Gastroesophageal sphincter (tissue), 4 donors: ENCODE measurements around the gene OS9. TPM values are rescaled to one million over a fixed set of nuclear protein-coding genes. Genes with fewer than 3 reads are reported as not detected.
"Not testable (repeated sequence)": the region's sequence is repeated elsewhere in the genome, so short reads cannot be mapped to it uniquely, and the experiment has no call there.

Experiments
- ATAC-seq: fragments of 150-250 bp; one replicate; pipeline ENCODE4 v1.9.1; 2016; ENCODE audit warnings: mild to moderate bottlenecking, moderate library complexity
- H3K27ac ChIP-seq, 4 donors: fragments of 200-600 bp; sonication (generic) in 3 of 4; 1 replicate in 3 of 4; 2 replicates in 1 of 4; pipeline ENCODE4 v1.5.1; 2016 to 2019
- H3K27me3 ChIP-seq: fragments of 200-600 bp; sonication (generic); one replicate; pipeline ENCODE4 v1.5.1; 2019
- H3K36me3 ChIP-seq, 2 donors: fragments of 200-600 bp; sonication (generic); one replicate each; pipeline ENCODE4 v1.5.1; 2019; ENCODE audit warnings: control low read depth in 1 of 2
- H3K4me1 ChIP-seq, 3 donors: fragments of 200-600 bp; sonication (generic); 1 replicate in 2 of 3; 2 replicates in 1 of 3; pipeline ENCODE4 v1.5.1; 2016 to 2019; ENCODE audit warnings: control low read depth in 2 of 3
- H3K4me3 ChIP-seq, 2 donors: fragments of 200-600 bp; sonication (generic); one replicate each; pipeline ENCODE4 v1.5.1; 2019; ENCODE audit warnings: mild to moderate bottlenecking in 1 of 2, moderate library complexity in 1 of 2
- H3K9me3 ChIP-seq, 3 donors: fragments of 200-600 bp; sonication (generic); one replicate each; pipeline ENCODE4 v1.5.1; 2017 to 2019; ENCODE audit warnings: control low read depth in 2 of 3
- CTCF ChIP-seq, 4 experiments: fragments of 200-600 bp in 2 of 4; fragments of 450-650 bp in 2 of 4; sonication (generic) in 1 of 4; IDR thresholded peaks; one replicate each; pipeline ENCODE4 v1.5.1; 2017 to 2019; ENCODE audit warnings: antibody characterized with exemption in 4 of 4, mild to moderate bottlenecking in 2 of 4, moderate library complexity in 2 of 4
- EP300 ChIP-seq: sonication (generic); formaldehyde crosslinking; IDR thresholded peaks from one replicate; pipeline ENCODE4 v1.6.1; 2017; ENCODE audit warnings: antibody characterized with exemption, mild to moderate bottlenecking
- POLR2A ChIP-seq, 2 donors: fragments of 450-650 bp; IDR thresholded peaks; one replicate each; pipeline ENCODE4 v1.6.1; 2017; ENCODE audit warnings: antibody characterized with exemption in 2 of 2, mild to moderate bottlenecking in 2 of 2, moderate library complexity in 1 of 2
- POLR2AphosphoS5 ChIP-seq: sonication (generic); formaldehyde crosslinking; IDR thresholded peaks from one replicate; pipeline ENCODE4 v1.6.1; 2017; ENCODE audit warnings: antibody characterized with exemption
- WGBS, 2 donors: methylation state at CpG; one replicate each; pipeline ENCODE4 v1.1.5; 2018; ENCODE audit warnings: low coverage in 1 of 2; 5-methylcytosine and 5-hydroxymethylcytosine counted together
- total RNA-seq, 4 donors: library from RNA; depleted of rRNA; stranded (reverse); fragments of >200 nt; gene quantifications; one replicate each; pipeline ENCODE4 v1.1.0, GENCODE V29; 2016

Gene OS9
- total RNA-seq, 4 donors from 2014 or later: 161 to 235 (median 186) TPM

GRCh38 chr12:57672801-57673200 is 21.1 kb upstream of the OS9 start:
- Histone ChIP-seq H3K4me3 (no peak overlapping the region), H3K9me3 (no peaks in the 10 kb centered on the region), H3K36me3 (no peaks in the 10 kb centered on the region), H3K27me3 (peaks cover 20% of the 10 kb centered on the region), H3K4me1 (no peaks in the 10 kb centered on the region), H3K27ac (no peak overlapping the region)
- no peak for ATAC-seq
- TF ChIP-seq EP300 (no peak), CTCF (IDR thresholded peaks at IDR 0.05) (no peak), POLR2A (IDR thresholded peaks at IDR 0.05) (no peak), POLR2AphosphoS5 (no peak)
- 84 to 87% methylated on average over 2 to 6 of the region's 6 CpGs for WGBS, 2 donors

- no peaks in the 10 kb centered on the region for H3K9me3 ChIP-seq
- no peak for ATAC-seq
- peaks cover 16% of the 10 kb centered on the region for H3K27me3 ChIP-seq
- H3K4me1 ChIP-seq: no peaks in the 10 kb centered on the region
- H3K27ac ChIP-seq: no peak overlapping the region
- H3K4me3 ChIP-seq: no peak overlapping the region
- 97 to 100% methylated on average over 1 to 7 of the region's 29 CpGs for WGBS, 2 donors
- TF ChIP-seq CTCF (IDR thresholded peaks at IDR 0.05): no peak
- no peak for TF ChIP-seq POLR2AphosphoS5
- TF ChIP-seq EP300: no peak
- TF ChIP-seq POLR2A (IDR thresholded peaks at IDR 0.05): no peak
- no peaks in the 10 kb centered on the region for H3K36me3 ChIP-seq
Observed at GRCh38 chr12:57674691-57675090, 19.2 kb upstream of the OS9 start.

- not testable (repeated sequence) for H3K36me3 ChIP-seq, H3K9me3 ChIP-seq, H3K27me3 ChIP-seq, H3K27ac ChIP-seq, ATAC-seq, H3K4me3 ChIP-seq, H3K4me1 ChIP-seq
- WGBS, 2 donors: 87 to 90% methylated on average over 2 to 8 of the region's 9 CpGs
Observed at GRCh38 chr12:57677947-57678346, 16.0 kb upstream of the OS9 start.

- TF ChIP-seq EP300 (no peak), POLR2A (IDR thresholded peaks at IDR 0.05) (no peak)
- Histone ChIP-seq H3K4me1 (no peaks in the 10 kb centered on the region), H3K36me3 (no peaks in the 10 kb centered on the region), H3K9me3 (no peaks in the 10 kb centered on the region), H3K27me3 (no peaks in the 10 kb centered on the region), H3K27ac (no peak overlapping the region), H3K4me3 (no peak overlapping the region)
- ATAC-seq: no peak
Observed at GRCh38 chr12:57679697-57680096, 14.2 kb upstream of the OS9 start.

GRCh38 chr12:57687862-57688261 is 6.1 kb upstream of the OS9 start:
- 76 to 100% methylated on average over 3 of the region's 4 CpGs for WGBS, 2 donors
- no peak for ATAC-seq

GRCh38 chr12:57688931-57689330 is 5.0 kb upstream of the OS9 start:
- Histone ChIP-seq H3K4me1 (peaks cover 0 to 4% (median 0%) of the 10 kb centered on the region in 3 donors), H3K36me3 (no peaks in the 10 kb centered on the region), H3K4me3 (no peak overlapping the region), H3K9me3 (no peaks in the 10 kb centered on the region), H3K27ac (no peak overlapping the region), H3K27me3 (peaks cover 33% of the 10 kb centered on the region)
- 44 to 57% methylated on average over 2 of the region's 2 CpGs for WGBS, 2 donors
- no peak for TF ChIP-seq POLR2AphosphoS5
- no peak for TF ChIP-seq CTCF (IDR thresholded peaks at IDR 0.05)
- TF ChIP-seq POLR2A (IDR thresholded peaks at IDR 0.05): no peak
- ATAC-seq: no peak

More at GRCh38 chr12:57687862-57688261, 6.1 kb upstream of the OS9 start:
- H3K27ac ChIP-seq: no peak overlapping the region
- no peaks in the 10 kb centered on the region for H3K9me3 ChIP-seq
- TF ChIP-seq CTCF (IDR thresholded peaks at IDR 0.05) (no peak), POLR2AphosphoS5 (no peak), POLR2A (IDR thresholded peaks at IDR 0.05) (no peak), EP300 (no peak)
- H3K27me3 ChIP-seq: peaks cover 33% of the 10 kb centered on the region
- no peaks in the 10 kb centered on the region for H3K4me1 ChIP-seq
- no peak overlapping the region for H3K4me3 ChIP-seq
- H3K36me3 ChIP-seq: no peaks in the 10 kb centered on the region
